H9 (cell line): ENCODE measurements around the gene TRIM28. TPM values are rescaled to one million over a fixed set of nuclear protein-coding genes. Genes with fewer than 3 reads are reported as not detected.

Source experiments
- DNase-seq: peaks from one replicate; pipeline ENCODE4 v3.0.0-alpha.2; 2017
- H2AFZ ChIP-seq: one replicate; pipeline ENCODE4 v1.6.1; 2013; ENCODE audit warnings: mild to moderate bottlenecking, low read length, control low read depth, moderate library complexity
- H2AK5ac ChIP-seq: 2 replicates; pipeline ENCODE4 v1.6.1; 2013; ENCODE audit warnings: low read length, control low read depth, mixed read lengths; ENCODE audit not compliant: insufficient read length
- H2BK120ac ChIP-seq: one replicate; pipeline ENCODE4 v1.6.1; 2013; ENCODE audit warnings: low read depth, mild to moderate bottlenecking, low read length, control low read depth, inconsistent platforms; ENCODE audit not compliant: poor library complexity, severe bottlenecking
- H2BK12ac ChIP-seq: 2 replicates; pipeline ENCODE4 v1.6.1; 2013; ENCODE audit warnings: low read length, control low read depth, mixed read lengths, low read depth; ENCODE audit not compliant: insufficient read length
- H2BK15ac ChIP-seq: 2 replicates; pipeline ENCODE4 v1.6.1; 2013; ENCODE audit warnings: low read depth, low read length, control low read depth
- H2BK20ac ChIP-seq: one replicate; pipeline ENCODE4 v1.6.1; 2013; ENCODE audit warnings: low read depth, mild to moderate bottlenecking, low read length, control low read depth, inconsistent platforms; ENCODE audit not compliant: poor library complexity, severe bottlenecking
- H2BK5ac ChIP-seq: 2 replicates; pipeline ENCODE4 v1.6.1; 2013; ENCODE audit warnings: low read length, control low read depth, mixed read lengths; ENCODE audit not compliant: insufficient read length
- H3K14ac ChIP-seq: 2 replicates; pipeline ENCODE4 v1.6.1; 2013; ENCODE audit warnings: low read length, control low read depth; ENCODE audit not compliant: insufficient read depth
- H3K18ac ChIP-seq: 2 replicates; pipeline ENCODE4 v1.6.1; 2013; ENCODE audit warnings: low read depth, mild to moderate bottlenecking, mixed read lengths, low read length, control low read depth; ENCODE audit not compliant: insufficient read length
- H3K23ac ChIP-seq: 2 replicates; pipeline ENCODE4 v1.6.1; 2013; ENCODE audit warnings: low read length, control low read depth, mixed read lengths, low read depth; ENCODE audit not compliant: insufficient read length
- H3K23me2 ChIP-seq: 2 replicates; pipeline ENCODE4 v1.6.1; 2013; ENCODE audit warnings: low read depth, mild to moderate bottlenecking, mixed read lengths, low read length, control low read depth; ENCODE audit not compliant: insufficient read length, poor library complexity, severe bottlenecking
- H3K27ac ChIP-seq: 2 replicates; pipeline ENCODE4 v1.5.1; 2013; ENCODE audit warnings: low read length, control low read depth, mixed read lengths, low read depth; ENCODE audit not compliant: insufficient read length
- H3K27me3 ChIP-seq: 2 replicates; pipeline ENCODE4 v1.6.1; 2013; ENCODE audit warnings: low read length, control low read depth, inconsistent platforms; ENCODE audit not compliant: insufficient read depth
- H3K4ac ChIP-seq: 2 replicates; pipeline ENCODE4 v1.6.1; 2013; ENCODE audit warnings: low read depth, mild to moderate bottlenecking, control low read depth, inconsistent platforms, low read length, moderate library complexity
- H3K4me1 ChIP-seq: 2 replicates; pipeline ENCODE4 v1.6.1; 2013; ENCODE audit warnings: low read length, control low read depth, inconsistent platforms; ENCODE audit not compliant: insufficient read depth
- H3K4me2 ChIP-seq: 2 replicates; pipeline ENCODE4 v1.6.1; 2013; ENCODE audit warnings: low read length, control low read depth, mixed read lengths; ENCODE audit not compliant: insufficient read length, insufficient read depth
- H3K56ac ChIP-seq: 2 replicates; pipeline ENCODE4 v1.6.1; 2013; ENCODE audit warnings: low read depth, mild to moderate bottlenecking, mixed read lengths, low read length, control low read depth; ENCODE audit not compliant: insufficient read length
- H3K79me1 ChIP-seq: 2 replicates; pipeline ENCODE4 v1.6.1; 2013; ENCODE audit warnings: low read depth, mild to moderate bottlenecking, moderate library complexity, low read length, control low read depth, inconsistent platforms; ENCODE audit not compliant: insufficient read depth, poor library complexity, severe bottlenecking
- H3K79me2 ChIP-seq: 2 replicates; pipeline ENCODE4 v1.6.1; 2013; ENCODE audit warnings: low read length, control low read depth, inconsistent platforms; ENCODE audit not compliant: insufficient read depth
- H3K9ac ChIP-seq: 2 replicates; pipeline ENCODE4 v1.6.1; 2013; ENCODE audit warnings: low read length, control low read depth, mixed read lengths; ENCODE audit not compliant: insufficient read length; ENCODE audit errors: extremely low read depth
- H3K9me3 ChIP-seq: one replicate; pipeline ENCODE4 v1.6.1; 2013; ENCODE audit warnings: low read depth, low read length, inconsistent platforms; ENCODE audit not compliant: control insufficient read depth
- H3T11ph ChIP-seq: one replicate; pipeline ENCODE4 v1.6.1; 2013; ENCODE audit warnings: mild to moderate bottlenecking, low read length, control low read depth, inconsistent platforms
- H4K20me1 ChIP-seq: one replicate; pipeline ENCODE4 v1.6.1; 2013; ENCODE audit not compliant: control insufficient read depth, insufficient read length, insufficient read depth
- H4K5ac ChIP-seq: 2 replicates; pipeline ENCODE4 v1.6.1; 2013; ENCODE audit warnings: low read depth, mild to moderate bottlenecking, mixed read lengths, low read length, control low read depth; ENCODE audit not compliant: insufficient read length
- H4K8ac ChIP-seq: replicated peaks from 2 replicates; pipeline ENCODE4 v1.6.1; 2013; ENCODE audit warnings: low read length, control low read depth, mixed read lengths, low read depth; ENCODE audit not compliant: insufficient read length
- H4K91ac ChIP-seq: 2 replicates; pipeline ENCODE4 v1.6.1; 2013; ENCODE audit warnings: low read depth, mild to moderate bottlenecking, moderate library complexity, mixed read lengths, low read length, control low read depth; ENCODE audit not compliant: insufficient read length
- H3K27ac Mint-ChIP-seq, 3 experiments: 2 replicates in 2 of 3; 3 replicates in 1 of 3; pipeline ENCODE4 v1.8.0; 2020 to 2021; ENCODE audit warnings: mixed read lengths in 3 of 3, mild to moderate bottlenecking in 1 of 3, moderate library complexity in 1 of 3
- H3K27me3 Mint-ChIP-seq: 2 replicates; pipeline ENCODE4 v1.8.0; 2021; ENCODE audit warnings: low read depth, mild to moderate bottlenecking, moderate library complexity, mixed read lengths
- H3K36me3 Mint-ChIP-seq, 3 experiments: 2 replicates in 2 of 3; 3 replicates in 1 of 3; pipeline ENCODE4 v1.8.0; 2020 to 2021; ENCODE audit warnings: low read depth in 3 of 3, mixed read lengths in 3 of 3; ENCODE audit not compliant: insufficient read depth in 1 of 3
- H3K4me1 Mint-ChIP-seq, 2 experiments: 2 replicates each; pipeline ENCODE4 v1.8.0; 2020; ENCODE audit warnings: mixed read lengths in 2 of 2
- H3K4me3 Mint-ChIP-seq, 2 experiments: 2 replicates in 1 of 2; 3 replicates in 1 of 2; pipeline ENCODE4 v1.8.0; 2020 to 2021; ENCODE audit warnings: mild to moderate bottlenecking in 2 of 2, mixed read lengths in 2 of 2, moderate library complexity in 1 of 2
- H3K9me3 Mint-ChIP-seq, 2 experiments: 2 replicates in 1 of 2; 3 replicates in 1 of 2; pipeline ENCODE4 v1.8.0; 2020; ENCODE audit warnings: mild to moderate bottlenecking in 2 of 2, mixed read lengths in 2 of 2, moderate library complexity in 1 of 2
- CTCF ChIP-seq: fragments of 200-600 bp; sonication (generic); conservative IDR thresholded peaks from 3 replicates; pipeline ENCODE4 v1.8.0; 2021; ENCODE audit warnings: antibody characterized with exemption, mild to moderate bottlenecking
- WGBS: extraction: QIAGEN DNeasy Blood & Tissue Kit; methylation state at CpG from one replicate; pipeline ENCODE4 v1.1.7; 2013; ENCODE audit warnings: missing lambda C conversion rate, low lambda C conversion rate, mixed read lengths; ENCODE audit not compliant: insufficient read length; ENCODE audit errors: extremely low coverage; 5-methylcytosine and 5-hydroxymethylcytosine counted together
- total RNA-seq: library from RNA; stranded (reverse); gene quantifications from 2 replicates; pipeline ENCODE4 v1.2.1, GENCODE V29; 2021

Gene TRIM28
- total RNA-seq, 1 experiment from 2014 or later = 1,084 TPM

- WGBS = no CpG with 5 or more reads among the region's 25 CpGs
- no peak for DNase-seq
- Histone ChIP-seq H3K18ac (no peak within 1 kb of the TSS), H2BK20ac (no peak within 1 kb of the TSS), H2AFZ (no peak within 1 kb of the TSS), H3K27me3 (no peaks in the 10 kb centered on the region), H4K8ac (no peak within 1 kb of the TSS), H4K91ac (no peak within 1 kb of the TSS), H3K4ac (no peak within 1 kb of the TSS), H3T11ph (no peak within 1 kb of the TSS), H2AK5ac (no peak within 1 kb of the TSS), H3K79me1 (no peaks in the 10 kb centered on the region), H3K23ac (no peak within 1 kb of the TSS), H3K27ac (no peak within 1 kb of the TSS), H2BK15ac (no peak within 1 kb of the TSS), H4K20me1 (no peaks in the 10 kb centered on the region), H3K4me2 (no peak within 1 kb of the TSS), H2BK120ac (no peak within 1 kb of the TSS), H3K79me2 (no peaks in the 10 kb centered on the region), H3K9me3 (no peaks in the 10 kb centered on the region), H4K5ac (no peak within 1 kb of the TSS), H2BK5ac (no peak within 1 kb of the TSS), H3K56ac (no peak within 1 kb of the TSS), H3K4me1 (no peaks in the 10 kb centered on the region), H3K9ac (no peak within 1 kb of the TSS), H3K14ac (no peak within 1 kb of the TSS), H3K23me2 (peaks cover 4% of the 10 kb centered on the region), H2BK12ac (no peak within 1 kb of the TSS)
- Mint-ChIP-seq H3K9me3 (peaks cover 8 to 12% of the 10 kb centered on the region in 2 experiments), H3K27me3 (peaks cover 11% of the 10 kb centered on the region), H3K27ac (peak within 1 kb of the TSS in 1 of 3 experiments; percentile 63; a peak in 1 of 7 replicates), H3K36me3 (peaks cover 5 to 18% (median 13%) of the 10 kb centered on the region in 3 experiments; a peak in 6 of 7 replicates), H3K4me3 (no peak within 1 kb of the TSS), H3K4me1 (peaks cover 18 to 20% of the 10 kb centered on the region in 2 experiments)
- TF ChIP-seq CTCF = no peak
These were observed 32.3 kb upstream of the TRIM28 start, which contains the start of gene SLC27A5 for GRCh38 chr19:58511353-58512208. Gene SLC27A5 (minus strand): TSS chr19:58511992. CDS start chr19:58511955, 37 bp downstream.
